Activated CD8-positive, alpha-beta memory T cell treated with anti-CD3 and anti-CD28 coated beads, Interleukin-2, amount 50 U/mL, for 24 hours (primary cell): Measurements from ENCODE around the gene D2HGDH.
"Not testable (repeated sequence)": the region's sequence is repeated elsewhere in the genome, so short reads cannot be mapped to it uniquely, and the experiment has no call there.

ENCODE experiments used
- DNase-seq: peaks from one replicate; pipeline ENCODE4 v3.0.0-alpha.2; 2020; ENCODE audit errors: extremely low read depth

The D2HGDH gene

DNA sequence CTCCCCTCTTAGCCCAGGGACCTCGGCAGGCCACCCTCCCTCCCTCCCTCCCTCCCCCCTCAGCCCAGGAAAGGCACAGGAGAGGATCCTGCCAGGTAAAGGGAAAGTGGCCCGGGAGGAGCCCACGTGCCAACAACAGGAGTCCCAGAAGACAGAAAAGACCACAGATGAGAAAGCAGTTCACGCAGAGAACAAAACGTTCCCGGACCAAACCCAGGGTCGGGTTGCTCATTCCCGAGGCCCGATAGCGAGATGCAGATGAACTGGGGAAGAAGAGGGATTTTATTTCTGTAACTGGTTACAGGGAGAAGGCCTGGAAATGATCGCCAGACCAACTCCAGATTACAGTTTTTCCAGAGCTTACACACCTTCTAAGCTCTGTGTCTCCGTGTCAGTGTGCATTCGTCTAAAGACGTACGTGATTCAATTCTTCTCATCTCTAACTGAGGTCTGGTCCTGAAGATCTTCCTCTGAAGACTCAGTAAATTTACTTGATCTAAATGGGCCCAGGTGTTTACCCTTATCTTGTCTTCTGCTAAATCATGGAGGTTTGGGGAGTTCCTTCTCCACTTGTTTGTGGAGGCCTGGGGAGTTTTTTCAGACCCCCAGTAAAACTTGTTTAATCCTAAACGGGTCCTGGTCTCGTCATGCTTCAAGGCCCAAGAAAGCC, 73.8 kb downstream of the D2HGDH start:
- no peak for DNase-seq

DNA sequence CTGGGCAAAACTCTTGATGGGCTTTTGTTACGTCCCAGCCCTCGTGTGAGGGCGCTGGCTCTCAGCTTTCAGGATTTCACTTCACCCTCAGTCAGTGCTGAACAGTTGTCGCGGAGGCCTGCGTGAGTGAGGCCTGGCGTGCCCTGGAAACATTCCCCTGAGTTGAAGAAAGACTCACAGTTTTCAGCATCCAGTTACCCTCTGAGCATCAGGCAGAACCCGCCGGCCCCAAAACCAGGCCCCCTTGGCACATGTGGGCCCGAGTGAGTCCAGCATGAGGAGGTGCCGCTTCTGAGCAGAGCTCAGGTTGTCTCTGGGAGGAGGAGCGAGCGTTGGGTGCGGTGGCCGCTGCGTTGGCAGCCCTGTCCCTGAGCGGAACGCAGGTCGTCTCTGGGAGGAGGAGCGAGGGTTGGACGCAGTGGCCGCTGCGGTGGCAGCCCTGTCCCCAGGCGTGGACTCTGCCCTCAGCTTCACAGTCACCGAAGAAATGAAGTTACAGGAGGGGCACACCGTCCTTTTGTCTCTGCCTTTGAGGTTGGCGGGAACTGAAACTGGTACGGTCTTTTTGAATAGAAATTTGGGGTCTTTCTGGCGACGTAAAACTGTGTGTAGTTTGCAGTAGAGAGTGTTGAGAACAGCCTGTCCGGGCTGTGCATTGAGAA, 74.4 kb downstream of the D2HGDH start, which contains the start of gene NEU4:
NEU4 (plus strand) TSS at position 473 of the 662 bp plus-strand sequence. CDS start 5,292 bp downstream, outside the sequence.
- no peak for DNase-seq

DNA sequence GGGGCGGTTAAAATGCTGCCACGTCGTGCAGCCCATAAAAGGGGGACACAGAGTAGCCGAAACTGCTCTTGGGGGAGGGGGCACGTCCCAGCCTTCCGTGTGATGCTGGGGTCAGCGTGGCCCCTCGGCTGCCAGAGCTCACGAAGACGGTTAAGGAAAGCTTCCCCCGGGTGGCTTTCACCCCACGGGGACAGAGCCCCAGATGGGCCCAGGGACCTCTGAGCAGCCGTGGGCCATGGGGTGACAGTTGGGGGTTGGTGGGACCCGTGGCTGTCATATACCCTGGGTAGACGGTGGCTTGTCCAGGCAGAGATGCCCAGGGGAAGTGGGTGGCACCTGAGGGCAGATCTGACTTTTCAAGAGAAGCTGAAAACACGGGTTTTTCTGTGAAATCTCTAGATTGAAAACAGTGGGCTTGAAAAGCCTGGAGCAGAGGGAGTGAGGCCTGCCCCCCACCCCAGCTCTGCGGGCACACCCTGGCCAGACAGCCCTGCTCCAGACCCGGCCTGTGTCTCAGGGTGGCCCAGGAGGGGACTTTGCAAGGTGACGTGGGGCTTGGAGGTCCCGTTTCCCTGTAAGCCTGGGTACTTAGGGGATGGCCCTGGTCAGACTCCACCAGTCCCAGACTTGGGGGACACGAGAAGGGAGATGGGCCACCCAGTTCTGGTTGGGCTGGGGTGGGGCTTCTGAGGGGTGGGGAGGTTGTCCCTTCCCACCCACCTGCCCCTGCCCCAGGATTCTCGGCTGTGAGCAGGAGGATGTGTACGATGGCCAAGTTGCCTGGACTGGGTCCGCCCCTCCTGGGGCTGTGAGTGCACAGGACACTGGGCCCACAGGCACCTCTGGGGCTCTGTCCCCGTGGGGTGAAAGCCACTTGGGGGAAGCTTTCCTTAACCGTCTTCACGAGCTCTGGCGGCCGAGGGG, 75.2 kb downstream of the D2HGDH start:
- no peak for DNase-seq

DNA sequence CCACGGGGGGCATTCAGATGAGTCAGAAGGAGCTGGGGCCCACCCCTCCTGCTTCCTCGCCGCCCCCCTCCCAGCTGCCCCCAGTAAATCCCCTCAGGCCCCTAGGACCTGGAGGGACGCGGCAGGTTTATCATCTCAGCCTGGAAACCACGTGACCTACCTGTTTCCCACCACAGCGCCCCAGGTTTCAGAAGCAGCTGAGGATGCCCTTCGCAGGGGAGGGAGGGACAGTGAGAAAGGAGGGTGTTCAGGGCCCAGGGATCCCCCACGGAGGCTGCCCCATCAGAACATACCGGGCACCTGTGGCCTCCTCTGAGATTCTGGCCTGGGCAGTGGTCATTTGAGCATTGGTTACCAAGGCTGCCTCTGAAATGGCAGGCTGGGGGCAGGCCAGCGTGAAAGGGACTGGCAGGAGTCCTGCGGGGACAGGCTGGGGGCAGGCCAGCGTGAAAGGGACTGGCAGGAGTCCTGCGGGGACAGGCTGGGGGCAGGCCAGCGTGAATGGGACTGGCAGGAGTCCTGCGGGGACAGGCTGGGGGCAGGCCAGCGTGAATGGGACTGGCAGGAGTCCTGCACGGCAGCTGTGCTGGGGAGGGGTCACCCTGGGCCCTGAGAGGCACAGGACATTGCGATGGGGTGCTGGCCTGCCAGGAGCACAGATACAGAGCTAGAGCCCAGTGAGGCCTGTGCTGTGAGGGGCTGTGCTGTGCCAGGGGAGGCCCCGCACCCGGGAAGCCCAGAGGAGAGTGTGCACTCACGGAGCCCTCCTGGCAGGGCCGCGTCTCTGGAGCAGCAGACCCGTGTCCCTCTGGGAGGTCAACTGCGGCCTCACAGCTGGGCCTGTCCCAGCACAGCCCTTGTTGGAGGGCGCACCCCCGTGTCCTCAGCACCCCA, 76.1 kb downstream of the D2HGDH start:
- no peak for DNase-seq

DNA sequence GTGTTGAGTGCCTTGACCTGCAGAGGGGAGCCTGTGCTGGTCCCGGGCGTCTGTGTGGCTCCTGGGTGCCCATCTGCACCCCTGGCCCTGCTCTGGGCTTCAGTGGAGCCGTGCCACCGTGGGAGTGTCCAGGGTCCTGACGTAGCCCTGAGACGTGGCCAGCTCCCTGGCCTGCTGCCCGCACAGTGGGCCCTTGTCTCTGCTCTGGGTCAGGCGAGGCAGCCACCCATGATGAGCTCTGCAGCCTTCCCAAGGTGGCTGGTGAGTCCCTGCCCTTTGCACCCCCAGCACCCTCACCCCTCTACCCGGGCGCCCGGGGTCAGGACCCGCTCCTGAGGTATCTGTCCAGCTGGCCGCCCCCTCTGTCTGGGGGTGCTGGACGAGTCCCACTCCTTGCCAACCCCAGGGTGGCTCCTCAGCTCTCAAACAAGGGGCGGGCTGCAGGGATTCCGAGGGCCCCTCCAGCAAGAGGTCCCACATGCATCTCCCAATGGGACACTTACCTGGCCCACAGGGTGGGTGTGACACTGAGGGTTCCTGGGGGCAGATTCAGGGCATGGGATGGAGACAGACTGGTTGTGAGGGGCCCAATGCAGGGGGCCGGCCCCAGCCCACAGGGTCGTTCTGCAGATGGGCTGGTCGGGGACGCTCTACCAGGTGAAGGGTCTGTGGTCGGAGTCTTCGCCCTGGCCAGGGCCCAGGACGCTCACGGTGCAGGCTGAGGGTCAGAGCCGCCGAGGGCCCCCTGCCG, 76.9 kb downstream of the D2HGDH start:
- no peak for DNase-seq

DNA sequence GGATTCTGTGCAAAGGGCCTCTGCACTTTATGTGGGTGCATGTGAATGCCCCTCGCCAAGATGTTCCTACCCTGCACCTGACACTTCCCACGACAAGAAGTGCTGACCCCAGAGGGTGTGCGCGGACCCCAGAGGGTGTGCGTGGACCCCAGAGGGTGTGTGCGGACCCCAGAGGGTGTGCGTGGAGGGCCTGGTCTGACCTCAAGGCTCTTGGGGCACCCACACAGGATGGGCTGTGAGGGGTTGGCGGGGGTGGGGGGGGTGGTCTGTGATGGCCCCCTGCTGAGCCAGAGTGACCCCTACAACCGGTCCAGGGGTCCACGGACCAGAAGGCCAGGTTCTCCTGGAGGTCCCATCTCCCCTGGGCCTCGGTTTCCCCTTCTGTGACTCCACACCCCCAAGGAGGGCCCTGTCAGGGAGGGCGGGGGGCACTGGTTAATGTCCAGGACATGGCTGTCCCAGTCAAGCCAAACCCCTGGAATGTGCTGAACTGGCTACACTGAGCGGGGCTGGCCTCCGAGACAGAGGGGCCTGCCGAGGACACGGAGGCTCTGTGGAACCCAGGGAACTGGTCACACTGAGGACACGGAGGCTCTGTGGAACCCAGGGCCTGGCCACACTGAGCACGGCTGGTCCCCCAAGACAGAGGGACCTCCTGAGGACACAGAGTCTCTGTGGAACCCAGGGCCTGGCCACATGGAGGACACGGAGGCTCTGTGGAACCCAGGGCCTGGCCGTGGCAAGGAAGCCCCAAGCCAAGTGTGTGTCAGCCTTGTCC, 77.7 kb downstream of the D2HGDH start:
- no peak for DNase-seq

DNA sequence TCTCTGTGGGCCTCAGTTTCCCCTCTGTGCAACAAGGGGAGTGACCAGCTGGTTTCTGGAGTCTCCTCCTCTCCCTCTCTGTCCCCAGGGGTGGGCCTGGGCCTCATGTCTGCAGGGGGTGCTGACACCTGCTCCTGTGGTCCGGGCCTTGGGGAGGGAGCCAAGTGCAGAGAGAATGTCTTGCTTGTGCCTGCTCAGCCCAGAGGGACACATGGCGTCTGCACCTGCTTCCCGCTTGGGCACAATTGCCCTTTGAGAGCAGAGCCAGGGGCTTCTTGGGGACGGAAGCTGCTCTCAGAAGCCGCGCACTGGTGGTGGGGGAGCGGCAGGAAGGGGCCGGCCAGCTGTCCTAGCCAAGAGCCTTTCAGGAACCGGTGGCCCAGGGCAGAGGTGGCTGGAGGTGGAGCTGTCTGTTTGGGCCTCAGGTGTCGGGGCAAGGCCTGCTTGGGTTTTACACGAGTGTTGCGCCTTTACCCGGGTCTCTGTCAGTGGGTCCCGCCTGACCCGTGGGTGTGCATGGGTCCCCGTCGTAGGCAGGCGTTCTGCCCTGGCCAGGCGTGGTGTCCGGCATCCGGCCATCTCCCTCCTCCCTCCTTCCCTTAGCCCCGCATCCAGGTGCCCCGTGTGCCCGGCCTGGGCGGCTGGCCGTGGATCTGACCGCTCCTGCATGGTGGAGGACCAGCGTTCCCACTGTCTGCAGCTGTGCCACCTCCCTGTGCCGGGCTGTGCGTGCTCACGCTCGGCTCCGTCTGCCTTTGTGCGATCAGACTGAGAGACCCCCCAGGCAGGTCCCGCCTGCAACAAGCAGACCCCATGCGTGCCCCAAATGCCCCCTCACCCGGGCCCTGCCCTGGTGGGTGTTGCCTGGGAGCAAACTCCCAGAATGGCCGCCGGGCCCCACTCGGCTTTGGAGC, 78.6 kb downstream of the D2HGDH start:
- DNase-seq, result no peak

DNA sequence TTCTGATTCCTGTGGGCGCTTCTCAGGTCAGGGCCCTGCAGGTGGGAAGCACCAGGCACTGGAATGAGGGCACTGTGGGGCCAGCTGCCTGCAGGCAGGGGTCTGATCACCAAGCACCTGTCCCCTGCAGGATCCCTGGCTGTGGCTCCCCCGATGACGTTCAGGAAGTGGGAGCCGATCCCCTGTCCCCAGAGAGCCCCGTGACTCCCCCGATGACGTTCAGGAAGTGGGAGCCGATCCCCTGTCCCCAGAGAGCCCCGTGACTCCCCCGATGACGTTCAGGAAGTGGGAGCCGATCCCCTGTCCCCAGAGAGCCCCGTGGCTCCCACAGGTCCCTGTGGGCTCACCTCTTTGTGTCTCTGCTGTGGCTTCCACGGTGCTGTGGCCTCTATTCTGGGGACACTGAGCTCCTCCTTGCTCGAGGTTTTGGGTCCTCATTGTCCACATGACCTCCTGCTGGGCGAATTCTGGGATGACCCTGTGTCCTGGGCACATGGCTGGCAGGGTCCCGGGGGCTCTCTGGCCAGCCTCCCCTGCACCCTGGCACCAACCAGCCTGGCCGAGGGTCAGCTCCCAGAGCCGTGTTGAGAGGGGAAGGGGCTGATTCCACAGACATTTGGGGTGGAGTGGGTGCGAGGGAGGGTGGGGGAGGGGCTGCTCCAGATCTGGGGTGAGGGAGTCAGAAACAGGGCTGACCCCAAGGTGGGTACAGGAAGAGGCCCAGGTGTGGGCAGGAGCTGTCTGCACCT, 79.4 kb downstream of the D2HGDH start:
- no peak for DNase-seq

DNA sequence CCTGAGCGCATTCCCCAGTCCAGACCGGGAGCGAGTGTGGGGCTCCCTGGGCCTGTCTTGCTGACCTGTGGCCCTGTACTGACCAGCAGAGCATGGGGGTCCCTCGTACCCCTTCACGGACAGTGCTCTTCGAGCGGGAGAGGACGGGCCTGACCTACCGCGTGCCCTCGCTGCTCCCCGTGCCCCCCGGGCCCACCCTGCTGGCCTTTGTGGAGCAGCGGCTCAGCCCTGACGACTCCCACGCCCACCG, 79.9 kb downstream of the D2HGDH start:
- DNase-seq, result no peak

DNA sequence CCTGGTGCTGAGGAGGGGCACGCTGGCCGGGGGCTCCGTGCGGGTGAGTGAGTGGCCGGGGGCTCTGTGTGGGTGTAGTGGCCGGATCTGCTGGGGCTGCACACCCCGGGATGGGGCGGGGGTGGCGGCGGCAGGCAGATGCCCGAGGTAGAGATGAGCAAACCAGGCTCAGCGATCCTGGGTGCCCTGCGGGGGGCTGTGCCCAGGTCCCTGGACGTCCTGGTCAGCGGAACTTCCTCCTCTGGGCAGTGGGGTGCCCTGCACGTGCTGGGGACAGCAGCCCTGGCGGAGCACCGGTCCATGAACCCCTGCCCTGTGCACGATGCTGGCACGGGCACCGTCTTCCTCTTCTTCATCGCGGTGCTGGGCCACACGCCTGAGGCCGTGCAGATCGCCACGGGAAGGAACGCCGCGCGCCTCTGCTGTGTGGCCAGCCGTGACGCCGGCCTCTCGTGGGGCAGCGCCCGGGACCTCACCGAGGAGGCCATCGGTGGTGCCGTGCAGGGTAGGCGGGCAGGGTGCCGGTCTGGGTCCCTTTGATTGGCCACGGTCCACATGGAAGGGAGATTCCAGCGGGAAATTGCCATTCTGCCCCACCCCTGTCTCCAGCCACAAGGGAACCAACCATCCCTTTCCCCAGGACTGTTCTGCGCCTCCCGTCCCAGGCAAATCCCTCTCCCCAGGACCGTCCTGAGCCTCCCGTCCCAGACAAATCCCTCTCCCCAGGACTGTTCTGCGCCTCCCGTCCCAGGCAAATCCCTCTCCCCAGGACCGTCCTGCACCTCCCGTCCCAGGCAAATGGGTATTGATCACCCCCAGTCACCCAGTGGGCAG, 80.4 kb downstream of the D2HGDH start:
- DNase-seq, result no peak

DNA sequence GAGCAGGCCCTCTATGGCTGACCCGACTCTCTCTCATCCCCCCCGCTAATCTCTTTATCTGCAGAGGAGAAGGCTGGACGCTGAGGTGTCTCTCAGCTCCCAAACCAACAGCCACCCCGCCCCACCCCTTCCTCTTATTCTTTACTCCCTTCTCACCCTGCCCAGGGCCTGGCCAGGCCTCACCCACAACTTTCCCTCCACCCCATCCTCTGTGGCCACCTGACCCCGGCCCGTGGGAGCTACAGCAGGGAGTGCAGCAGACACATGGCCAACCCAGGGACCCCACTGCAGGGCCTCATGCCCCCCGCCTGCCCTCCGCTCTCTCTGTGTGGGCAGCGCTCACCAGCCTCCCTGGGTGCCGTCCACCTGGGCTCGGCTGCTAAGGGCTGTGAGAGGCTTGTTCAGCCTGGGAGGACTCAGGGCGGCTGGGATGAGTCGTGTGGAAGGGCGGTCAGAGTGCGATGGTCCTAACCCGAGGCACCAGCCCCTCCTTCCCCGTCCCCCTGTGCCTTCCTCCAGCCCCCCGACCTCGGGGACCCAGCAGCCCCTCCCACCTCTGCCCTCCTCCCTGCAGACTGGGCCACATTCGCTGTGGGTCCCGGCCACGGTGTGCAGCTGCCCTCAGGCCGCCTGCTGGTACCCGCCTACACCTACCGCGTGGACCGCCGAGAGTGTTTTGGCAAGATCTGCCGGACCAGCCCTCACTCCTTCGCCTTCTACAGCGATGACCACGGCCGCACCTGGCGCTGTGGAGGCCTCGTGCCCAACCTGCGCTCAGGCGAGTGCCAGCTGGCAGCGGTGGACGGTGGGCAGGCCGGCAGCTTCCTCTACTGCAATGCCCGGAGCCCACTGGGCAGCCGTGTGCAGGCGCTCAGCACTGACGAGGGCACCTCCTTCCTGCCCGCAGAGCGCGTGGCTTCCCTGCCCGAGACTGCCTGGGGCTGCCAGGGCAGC, 81.3 kb downstream of the D2HGDH start:
- DNase-seq, result no peak

DNA sequence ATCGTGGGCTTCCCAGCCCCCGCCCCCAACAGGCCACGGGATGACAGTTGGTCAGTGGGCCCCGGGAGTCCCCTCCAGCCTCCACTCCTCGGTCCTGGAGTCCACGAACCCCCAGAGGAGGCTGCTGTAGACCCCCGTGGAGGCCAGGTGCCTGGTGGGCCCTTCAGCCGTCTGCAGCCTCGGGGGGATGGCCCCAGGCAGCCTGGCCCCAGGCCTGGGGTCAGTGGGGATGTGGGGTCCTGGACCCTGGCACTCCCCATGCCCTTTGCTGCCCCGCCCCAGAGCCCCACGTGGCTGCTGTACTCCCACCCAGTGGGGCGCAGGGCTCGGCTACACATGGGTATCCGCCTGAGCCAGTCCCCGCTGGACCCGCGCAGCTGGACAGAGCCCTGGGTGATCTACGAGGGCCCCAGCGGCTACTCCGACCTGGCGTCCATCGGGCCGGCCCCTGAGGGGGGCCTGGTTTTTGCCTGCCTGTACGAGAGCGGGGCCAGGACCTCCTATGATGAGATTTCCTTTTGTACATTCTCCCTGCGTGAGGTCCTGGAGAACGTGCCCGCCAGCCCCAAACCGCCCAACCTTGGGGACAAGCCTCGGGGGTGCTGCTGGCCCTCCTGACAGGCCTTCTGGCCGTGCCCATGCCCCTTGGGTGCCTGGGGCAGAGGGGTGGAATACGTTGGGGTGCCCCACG, 82.1 kb downstream of the D2HGDH start:
- DNase-seq, result no peak

DNA sequence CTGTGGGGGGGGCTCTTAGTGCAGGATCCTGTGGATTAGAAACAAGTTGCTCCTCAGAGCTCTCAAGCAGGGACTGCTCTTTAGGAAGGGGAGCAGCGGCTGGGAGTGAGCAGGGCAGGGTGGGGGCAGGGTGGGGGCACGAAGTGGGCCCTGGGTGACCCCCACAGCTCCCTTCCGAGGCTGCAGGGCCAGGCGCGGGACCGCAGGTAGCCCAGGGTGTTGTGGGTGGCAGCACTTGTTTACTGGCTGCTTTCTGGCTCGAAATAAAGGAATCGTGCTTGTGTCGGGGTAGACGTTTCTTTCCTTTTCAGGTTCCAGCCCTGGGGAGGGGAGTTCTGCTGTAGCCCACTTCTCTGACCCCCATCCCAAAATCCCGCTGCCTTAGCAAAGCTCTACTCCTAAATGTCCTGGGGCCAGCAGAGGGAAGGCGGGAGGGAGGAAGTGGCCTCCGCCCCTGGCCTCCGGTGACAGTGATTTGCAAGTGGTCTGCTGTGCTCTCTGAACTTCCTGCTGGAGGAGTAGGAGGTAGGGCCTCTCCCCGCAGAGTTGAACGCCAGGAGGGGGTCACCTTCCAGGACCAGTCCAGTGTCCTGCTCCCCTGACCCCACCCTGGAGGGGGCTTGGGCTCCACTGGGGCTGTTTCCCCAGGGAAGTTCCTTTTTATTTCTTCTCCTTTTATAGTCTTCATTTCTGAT, 82.8 kb downstream of the D2HGDH start:
- no peak for DNase-seq

DNA sequence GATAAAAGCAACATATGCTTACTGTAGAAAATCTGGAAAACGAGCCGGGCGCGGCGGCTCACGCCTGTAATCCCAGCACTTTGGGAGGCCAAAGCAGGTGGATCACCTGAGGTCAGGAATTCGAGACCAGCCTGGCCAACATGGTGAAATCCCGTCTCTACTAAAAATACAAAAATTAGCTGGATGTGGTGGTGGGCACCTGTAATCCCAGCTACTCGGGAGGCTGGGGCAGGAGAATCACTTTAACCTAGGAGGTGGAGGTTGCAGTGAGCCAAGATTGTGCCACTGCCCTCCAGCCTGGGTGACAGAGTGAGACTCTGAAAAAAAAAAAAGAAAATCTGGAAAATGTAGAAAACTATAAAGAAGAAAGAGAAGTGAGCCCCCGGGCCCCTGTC, 83.4 kb downstream of the D2HGDH start:
- DNase-seq, result not testable (repeated sequence)
